H1 (cell line): ENCODE measurements around the gene AFG1L. TPM values are rescaled to one million over a fixed set of nuclear protein-coding genes. Genes with fewer than 3 reads are reported as not detected.

Experiments
- ASH2L ChIP-seq: fragments of 200-600, 300-600 bp; sonication (generic); IDR thresholded peaks from one replicate; pipeline ENCODE4 v1.7.1; 2017; ENCODE audit warnings: low read length
- CHD1 ChIP-seq: IDR thresholded peaks from 2 replicates; pipeline ENCODE4 v1.6.1; 2012; ENCODE audit warnings: low read depth, low read length, improper control_type of control experiment
- EP300 ChIP-seq, 2 experiments: IDR thresholded peaks; 1 replicate in 1 of 2; 2 replicates in 1 of 2; pipeline ENCODE4 v1.6.1; 2011 to 2012; ENCODE audit warnings: low read depth in 2 of 2, low read length in 2 of 2, mild to moderate bottlenecking in 2 of 2, borderline replicate concordance in 1 of 2, inconsistent platforms in 1 of 2, moderate library complexity in 1 of 2
- NRF1 ChIP-seq: IDR thresholded peaks from 2 replicates; pipeline ENCODE4 v1.6.1; 2011; ENCODE audit warnings: mild to moderate bottlenecking, low read depth, low read length, improper control_type of control experiment
- RBBP5 ChIP-seq: IDR thresholded peaks from 2 replicates; pipeline ENCODE4 v1.7.1; 2012; ENCODE audit warnings: low read depth, mild to moderate bottlenecking, inconsistent platforms, low read length, moderate library complexity, borderline replicate concordance
- SP1 ChIP-seq: IDR thresholded peaks from 2 replicates; pipeline ENCODE4 v1.6.1; 2011; ENCODE audit warnings: low read depth, low read length
- polyA plus RNA-seq, 7 experiments: library from polyadenylated mRNA; depleted of rRNA in 3 of 7; stranded (reverse) in 5 of 7; unstranded in 2 of 7; fragments of >200 nt in 5 of 7; fragments of 200-250 nt in 2 of 7; gene quantifications; 1 replicate in 5 of 7; 2 replicates in 1 of 7; 4 replicates in 1 of 7; pipeline versions ENCODE4 v1.2.1 to v1.2.3, GENCODE V29; 2011 to 2013; ENCODE audit warnings: missing spikeins in 2 of 7, mixed read lengths in 2 of 7
- total RNA-seq: library from RNA; stranded (reverse); fragmentation: NEBNext Ultra II Directional; extraction: Animal tissue kit (Norgen Biotek cat#: 25700); gene quantifications from 2 replicates; pipeline ENCODE4 v1.2.1, GENCODE V29; 2021
- TF ChIP-seq, protein P1 (sequence below), 3 experiments: IDR thresholded peaks; 1 replicate in 2 of 3; 2 replicates in 1 of 3; pipeline versions ENCODE4 v1.5.1 to v1.6.1; 2011; ENCODE audit warnings: low read length in 3 of 3, mild to moderate bottlenecking in 3 of 3, inconsistent platforms in 2 of 3, low read depth in 1 of 3, moderate library complexity in 1 of 3; ENCODE audit not compliant: insufficient read depth in 1 of 3; ENCODE audit errors: control extremely low read depth in 1 of 3

Gene AFG1L
- total and polyA plus RNA-seq, 2 of the 8 experiments (the other 6 are each of a cell fraction or from before 2014, with no cell fraction given), result 0.98 to 5.7 TPM

DNA sequence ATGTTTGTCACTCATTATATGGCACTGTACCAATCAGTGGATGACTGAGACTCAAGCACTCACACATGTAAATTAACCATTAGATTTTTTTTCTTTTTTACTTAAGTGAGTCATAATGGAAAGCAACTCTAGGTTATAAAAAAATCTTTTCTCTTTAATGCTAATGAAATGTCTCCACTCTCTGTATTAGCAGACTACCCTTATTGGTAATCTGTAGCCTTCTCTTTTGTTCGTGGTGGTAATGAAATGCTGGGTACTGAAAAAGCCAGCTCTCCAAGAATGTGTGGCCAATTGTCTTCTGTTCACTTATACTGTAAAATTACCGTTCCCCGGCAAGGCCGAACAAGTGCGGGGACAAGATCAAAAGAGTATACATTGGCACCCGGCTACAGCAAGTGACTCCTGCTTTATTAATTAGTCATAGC lies 69.0 kb downstream of the AFG1L start (continued):
- TF ChIP-seq, protein P1, sequence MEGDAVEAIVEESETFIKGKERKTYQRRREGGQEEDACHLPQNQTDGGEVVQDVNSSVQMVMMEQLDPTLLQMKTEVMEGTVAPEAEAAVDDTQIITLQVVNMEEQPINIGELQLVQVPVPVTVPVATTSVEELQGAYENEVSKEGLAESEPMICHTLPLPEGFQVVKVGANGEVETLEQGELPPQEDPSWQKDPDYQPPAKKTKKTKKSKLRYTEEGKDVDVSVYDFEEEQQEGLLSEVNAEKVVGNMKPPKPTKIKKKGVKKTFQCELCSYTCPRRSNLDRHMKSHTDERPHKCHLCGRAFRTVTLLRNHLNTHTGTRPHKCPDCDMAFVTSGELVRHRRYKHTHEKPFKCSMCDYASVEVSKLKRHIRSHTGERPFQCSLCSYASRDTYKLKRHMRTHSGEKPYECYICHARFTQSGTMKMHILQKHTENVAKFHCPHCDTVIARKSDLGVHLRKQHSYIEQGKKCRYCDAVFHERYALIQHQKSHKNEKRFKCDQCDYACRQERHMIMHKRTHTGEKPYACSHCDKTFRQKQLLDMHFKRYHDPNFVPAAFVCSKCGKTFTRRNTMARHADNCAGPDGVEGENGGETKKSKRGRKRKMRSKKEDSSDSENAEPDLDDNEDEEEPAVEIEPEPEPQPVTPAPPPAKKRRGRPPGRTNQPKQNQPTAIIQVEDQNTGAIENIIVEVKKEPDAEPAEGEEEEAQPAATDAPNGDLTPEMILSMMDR (IDR thresholded peaks at IDR 0.05; ENCODE audit: control extremely low read depth in 1 of 3, insufficient read depth in 1 of 3, low read depth in 1 of 3, low read length in 3 of 3), result no peak
- TF ChIP-seq SP1 (no peak), CHD1 (no peak), NRF1 (no peak), RBBP5 (no peak), EP300 (IDR thresholded peaks at IDR 0.05; ENCODE audit: borderline replicate concordance in 1 of 2, low read depth in 2 of 2, low read length in 2 of 2) (no peak), ASH2L (no peak)
